HG03571 (cell line): ENCODE measurements around the gene THSD4.
"Not testable (repeated sequence)": the region's sequence is repeated elsewhere in the genome, so short reads cannot be mapped to it uniquely, and the experiment has no call there.

Experiments
- ATAC-seq: cut with Tn5 transposase; IDR thresholded peaks from one replicate; pipeline ENCODE4 v1.9.1; 2021; ENCODE audit not compliant: unreplicated experiment

The THSD4 gene

DNA sequence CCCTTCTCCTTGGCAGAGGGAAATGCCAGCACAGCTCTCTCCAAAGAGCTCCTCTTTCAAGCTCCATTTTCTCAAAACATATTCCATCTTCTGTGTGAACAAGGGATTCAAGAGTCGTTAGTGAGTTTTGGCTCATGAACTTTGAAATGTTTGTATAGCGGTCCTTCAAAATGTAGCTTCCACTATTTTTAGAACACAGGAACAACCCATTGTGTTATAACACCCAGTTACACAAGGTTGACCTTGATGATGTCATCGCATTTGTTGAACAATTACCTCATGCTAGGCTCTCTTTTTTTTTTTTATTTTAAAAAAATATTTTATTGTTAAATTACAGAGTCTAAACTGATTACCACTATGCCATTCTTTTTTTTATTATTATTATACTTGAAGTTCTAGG lies 251.7 kb downstream of the THSD4 start:
- no peak for ATAC-seq

DNA sequence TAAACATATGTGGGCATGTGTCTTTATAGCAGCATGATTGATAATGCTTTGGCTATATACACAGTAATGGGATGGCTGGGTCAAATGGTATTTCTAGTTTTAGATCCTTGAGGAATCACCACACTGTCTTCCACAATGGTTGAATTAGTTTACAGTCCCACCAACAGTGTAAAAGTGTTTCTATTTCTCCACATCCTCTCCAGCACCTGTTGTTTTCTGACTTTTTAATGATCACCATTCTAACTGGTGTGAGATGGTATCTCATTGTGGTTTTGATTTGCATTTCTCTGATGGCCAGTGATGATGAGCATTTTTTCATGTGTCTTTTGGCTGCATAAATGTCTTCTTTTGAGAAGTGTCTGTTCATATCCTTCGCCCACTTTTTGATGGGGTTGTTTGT lies 252.5 kb downstream of the THSD4 start:
- ATAC-seq, result not testable (repeated sequence)

DNA sequence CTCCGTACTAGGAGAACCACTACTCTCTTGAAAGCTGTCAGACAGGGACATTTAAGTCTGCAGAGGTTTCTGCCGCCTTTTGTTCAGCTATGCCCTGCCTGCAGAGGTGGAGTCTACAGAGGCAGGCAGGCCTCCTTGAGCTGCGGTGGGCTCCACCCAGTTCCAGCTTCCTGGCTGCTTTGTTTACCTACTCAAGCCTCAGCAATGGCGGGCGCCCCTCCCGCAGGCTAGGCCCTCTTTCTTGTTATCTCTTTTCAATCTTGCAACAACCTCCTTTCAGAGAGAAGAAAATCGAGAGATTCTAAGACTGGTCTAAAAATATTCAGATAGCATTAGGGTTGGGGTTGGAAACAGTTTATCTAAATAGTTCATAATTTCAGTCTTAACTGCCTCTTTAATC lies 257.5 kb downstream of the THSD4 start:
- ATAC-seq, result not testable (repeated sequence)

DNA sequence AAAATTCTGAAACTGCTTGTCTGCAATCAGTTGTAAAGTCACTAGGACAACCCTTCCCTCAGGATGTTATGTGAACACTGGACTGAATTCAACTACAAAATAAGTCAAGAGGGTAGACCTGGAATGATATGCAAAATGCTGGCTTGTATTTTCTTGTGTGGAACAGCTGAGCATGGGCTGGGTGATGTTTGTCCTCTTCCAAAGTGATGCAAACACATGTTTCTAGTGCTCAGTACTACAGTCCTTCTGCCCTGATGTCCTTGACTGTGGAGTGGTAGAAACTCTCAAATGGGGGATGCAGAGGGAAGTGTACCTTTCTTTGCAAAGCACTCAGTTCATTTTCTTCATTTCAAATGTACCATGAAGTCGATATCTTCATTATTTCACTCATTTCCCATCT lies 258.6 kb downstream of the THSD4 start:
- no peak for ATAC-seq

DNA sequence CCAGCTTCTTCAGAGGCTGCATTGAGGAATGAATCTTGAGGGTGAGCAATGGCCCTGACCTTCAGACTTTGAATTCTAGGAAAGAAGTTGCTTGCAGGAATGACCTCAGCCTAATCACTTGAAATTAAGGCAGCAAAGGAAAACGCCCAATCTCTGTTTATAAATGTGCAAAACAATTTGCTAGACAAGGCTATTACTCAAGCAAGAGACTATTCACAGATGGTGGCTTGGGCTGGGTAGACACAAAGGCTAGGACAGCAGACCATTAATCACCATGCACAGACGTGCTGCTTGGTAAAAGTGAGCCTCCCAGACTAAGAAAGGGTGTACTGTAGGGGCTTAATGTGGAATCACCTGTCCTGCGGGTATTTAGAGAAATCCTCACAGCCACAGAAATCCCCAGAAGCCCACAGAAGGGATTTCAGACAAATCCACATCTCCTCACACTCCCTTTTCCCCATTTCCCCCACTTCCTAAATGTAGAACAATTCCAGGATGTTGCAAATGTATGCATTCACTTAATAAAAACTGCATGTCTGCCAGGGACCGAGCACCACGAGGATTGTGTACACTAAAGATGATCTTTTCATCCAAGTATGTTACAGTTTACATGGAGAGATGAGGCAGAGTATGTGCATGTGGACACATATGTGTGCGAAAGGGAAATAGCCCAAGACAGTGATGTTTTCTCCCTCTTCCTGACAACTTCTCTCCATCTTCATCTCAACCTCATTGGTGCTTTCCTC lies 259.5 kb downstream of the THSD4 start:
- no peak for ATAC-seq

DNA sequence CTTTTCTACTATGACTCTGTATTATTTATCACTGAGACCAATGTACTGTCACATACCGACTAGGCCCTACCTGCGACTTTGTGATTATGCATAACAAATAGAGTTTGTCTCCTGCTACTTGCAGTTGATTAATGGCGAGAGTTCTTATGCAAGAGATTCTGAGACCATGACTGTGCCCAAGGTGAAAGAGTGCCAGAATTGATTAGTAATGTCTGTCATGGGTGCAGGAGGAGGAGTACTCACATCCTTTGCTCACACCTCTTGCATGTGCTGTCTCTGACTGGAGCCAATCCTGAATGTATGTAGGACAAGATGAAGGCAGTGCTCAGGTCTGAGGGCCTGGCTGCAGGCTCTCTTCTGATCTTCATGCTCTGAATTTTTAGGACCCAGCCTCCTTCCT lies 260.7 kb downstream of the THSD4 start:
- no peak for ATAC-seq

DNA sequence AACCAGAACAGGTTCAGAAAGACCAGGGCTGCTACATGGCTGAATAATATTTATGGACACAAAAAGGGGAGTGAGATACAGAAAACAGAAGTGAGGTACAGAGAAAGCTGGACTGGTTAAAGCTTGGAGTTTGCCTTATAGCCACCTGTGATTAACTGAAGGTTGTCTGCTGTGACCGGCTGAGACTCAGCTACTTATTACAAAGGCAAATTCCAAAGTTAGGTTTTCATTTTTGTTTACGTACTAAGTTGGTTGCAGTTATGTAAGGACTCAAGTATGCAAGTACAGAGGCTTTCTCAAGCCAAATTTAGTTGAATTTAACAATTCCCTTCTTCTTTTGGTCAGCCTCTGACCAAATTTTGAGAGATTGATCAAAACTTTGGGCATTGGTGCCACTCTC lies 264.6 kb downstream of the THSD4 start:
- no peak for ATAC-seq

DNA sequence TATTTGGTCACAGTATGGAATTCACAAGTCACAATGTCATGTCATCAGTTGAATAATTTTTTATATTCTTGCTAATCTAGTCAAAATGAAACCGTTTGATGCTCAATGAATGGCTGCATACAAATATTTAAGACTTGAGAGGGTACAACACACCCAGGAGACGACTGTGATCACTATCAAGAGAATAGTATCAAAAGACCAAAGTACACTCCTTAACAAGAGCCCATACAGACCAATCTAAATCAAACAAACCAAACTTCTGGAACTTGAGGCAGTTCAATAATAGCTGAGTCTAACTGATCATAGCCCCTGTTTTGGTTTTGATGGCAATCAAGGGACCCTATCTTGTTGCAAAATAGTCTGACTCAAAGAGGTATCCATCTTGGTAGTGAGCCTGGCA lies 265.1 kb downstream of the THSD4 start:
- no peak for ATAC-seq

DNA sequence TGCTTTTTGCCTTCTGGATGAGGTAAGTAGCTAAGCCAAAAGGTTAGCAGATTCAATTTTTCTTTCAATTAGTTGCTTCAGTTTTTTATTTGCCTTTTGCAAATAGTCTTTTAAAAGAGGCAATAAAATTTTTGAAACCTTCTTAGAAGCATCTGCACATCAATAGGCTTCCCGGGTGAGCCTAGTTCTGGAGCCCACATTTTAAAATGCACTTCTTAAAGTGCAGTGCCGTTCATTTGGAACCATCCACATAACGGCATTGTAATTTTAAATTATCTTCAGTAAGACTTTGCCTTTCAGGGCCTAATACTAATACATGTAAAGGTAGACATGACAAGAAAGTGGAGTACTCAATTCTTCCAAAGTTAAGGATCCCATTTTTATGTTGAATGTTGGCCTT lies 269.2 kb downstream of the THSD4 start:
- no peak for ATAC-seq

DNA sequence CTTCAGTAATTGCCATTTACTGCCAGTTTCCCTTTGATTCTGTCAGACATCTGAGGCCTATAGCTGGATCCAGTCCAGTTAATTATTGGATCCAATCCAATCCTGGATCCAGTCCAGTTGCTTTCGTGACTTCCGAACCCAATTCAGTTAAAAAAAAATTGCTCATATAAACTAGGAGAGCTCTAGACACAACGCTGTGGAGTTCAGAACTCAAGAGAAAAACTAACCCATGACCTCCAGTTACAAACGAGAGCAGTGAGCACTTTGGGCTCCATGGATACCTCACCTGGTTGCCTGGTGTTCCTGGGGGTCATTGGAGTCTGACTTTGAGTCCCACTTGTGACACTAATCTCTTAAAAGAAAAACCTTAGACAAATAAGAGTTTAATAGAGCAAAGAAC lies 269.8 kb downstream of the THSD4 start:
- ATAC-seq, result no peak

DNA sequence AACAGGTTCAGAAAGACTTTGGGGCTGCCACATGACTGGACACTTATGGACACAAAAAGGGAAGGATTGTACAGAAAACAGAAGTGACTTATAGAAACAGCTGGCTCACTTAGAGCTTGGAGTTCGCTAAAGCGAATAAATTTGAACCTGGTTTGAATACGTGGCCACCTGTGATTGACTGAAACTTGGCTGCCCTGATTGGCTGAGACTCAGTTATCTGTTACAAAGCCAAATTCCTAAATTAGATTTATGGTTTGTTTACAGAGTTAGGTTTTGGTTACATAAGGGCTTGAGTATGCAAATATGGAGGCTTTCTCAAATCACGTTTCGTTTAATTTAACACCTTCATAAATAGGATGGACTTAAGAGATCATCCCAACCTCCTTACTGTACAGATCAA lies 270.2 kb downstream of the THSD4 start:
- no peak for ATAC-seq

DNA sequence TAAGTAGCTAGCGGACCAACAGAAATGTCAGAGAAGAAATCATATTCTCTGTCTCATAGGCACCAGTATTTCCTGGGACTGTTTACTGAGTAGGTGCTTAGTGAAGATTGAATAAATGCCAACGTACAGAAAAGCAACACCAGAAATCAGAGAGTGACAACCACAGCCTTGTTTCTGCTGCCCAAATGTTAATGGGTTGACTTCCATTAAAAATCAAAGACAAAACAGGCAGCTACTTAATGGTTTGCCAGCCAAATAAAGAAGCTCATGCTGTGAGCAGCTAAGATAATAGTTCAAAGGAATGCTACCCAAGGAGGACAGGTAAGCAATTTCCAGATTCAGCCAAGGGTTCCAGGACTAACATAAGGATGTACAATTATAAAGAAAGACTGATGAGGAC lies 270.7 kb downstream of the THSD4 start:
- no peak for ATAC-seq

DNA sequence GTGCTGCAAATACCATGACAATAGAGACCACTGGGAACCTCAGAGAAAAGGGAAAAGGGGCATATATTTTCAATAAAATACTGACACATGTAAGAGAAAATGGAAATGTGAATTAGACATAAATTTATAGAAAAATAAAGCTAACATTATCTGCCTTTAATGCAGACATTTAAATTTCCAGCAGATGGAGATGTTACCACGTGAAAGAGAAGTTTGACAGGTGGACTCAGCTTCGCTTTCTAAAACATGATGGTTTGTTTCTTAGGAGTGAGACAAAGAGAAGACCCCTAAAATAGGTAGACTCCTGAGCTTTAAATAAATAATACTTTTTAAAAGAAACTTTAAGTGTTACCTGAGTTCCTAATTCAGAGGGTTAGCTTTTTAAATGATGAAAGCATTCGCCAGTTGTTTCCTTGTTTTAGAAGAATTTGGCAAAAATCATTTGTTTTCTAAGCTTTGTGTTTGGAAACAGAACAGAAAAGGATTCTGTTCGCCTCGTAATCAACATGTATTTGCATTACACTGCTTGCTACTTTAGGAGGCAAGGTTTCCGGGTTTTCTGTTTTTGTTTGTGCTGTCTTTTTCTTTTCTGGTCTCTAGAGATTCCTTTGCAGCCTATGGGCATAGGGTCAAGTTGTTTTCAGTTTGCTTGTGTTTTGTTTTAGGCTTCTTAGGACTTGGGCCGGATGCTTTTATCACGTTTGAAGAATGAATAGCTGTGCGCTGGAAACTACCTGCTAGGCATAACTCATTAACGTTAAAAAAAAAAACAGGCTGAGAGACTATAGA lies 271.4 kb downstream of the THSD4 start:
- no peak for ATAC-seq

DNA sequence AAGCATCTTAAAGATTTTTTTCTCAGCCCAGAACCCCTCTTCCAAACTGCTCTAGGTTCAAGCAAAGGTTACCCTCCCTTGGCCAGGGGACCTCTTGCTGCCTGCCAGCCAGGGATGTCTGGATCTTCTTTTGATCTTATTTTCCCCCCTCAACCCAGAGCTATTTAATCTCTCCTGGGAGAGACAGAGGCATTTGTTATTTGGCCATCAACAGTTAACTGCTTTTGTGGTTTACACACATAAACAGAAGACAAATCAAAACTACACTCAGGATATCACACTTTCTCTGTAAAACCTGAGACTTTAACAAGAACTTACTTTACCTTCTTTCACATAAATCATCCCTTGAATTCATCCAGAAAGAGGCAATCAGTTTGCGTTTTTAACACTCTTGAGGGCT lies 272.5 kb downstream of the THSD4 start:
- ATAC-seq, result no peak

DNA sequence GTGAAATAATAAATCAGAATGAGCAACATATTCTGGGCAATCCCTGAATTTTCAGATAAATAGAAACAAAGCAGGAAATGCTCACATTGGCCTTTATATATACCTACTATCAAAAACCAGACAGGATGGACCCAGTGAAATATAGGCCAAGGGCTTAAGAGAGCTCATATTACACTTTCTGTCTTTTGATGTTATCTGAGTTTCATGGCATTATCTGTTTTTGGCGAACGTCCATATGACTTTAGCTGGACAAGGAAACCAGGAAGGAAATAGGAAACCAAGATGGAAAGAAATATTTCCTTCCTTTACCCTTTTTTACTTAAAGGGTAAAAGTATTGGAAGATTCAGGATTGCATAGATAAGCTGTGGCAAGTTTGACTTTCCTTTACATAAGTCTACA lies 274.8 kb downstream of the THSD4 start:
- ATAC-seq, result no peak

DNA sequence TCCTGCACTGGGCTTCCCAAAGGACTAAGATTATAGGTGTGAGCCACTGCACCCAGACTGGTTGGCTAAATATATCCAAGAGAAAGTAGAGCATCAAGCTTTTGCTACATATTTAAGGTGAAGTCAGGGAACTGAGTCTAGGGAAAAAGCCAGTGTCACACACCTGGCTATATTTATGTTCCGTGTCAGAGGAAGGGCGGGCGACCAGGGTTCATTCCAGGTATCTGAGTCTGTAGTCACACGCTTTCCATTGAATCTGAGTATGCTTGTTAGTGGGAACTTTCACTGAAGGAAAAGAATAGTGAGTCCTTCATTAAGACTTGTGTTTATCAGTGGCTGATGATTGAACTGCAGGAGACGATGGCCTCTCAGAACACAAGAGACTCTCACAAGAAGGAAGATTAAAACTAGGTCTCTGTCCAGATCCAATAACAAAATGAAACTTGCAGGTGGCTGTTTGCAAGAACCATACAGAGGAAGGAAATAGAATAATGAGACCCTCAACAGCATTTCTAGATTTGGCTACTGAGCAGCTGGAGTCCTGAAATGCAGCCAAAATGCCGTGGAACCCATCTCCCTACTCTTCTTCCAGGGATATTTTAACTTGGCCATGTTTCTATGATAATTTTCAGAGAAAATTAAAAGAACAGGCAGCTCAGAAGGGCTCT lies 276.3 kb downstream of the THSD4 start:
- no peak for ATAC-seq

DNA sequence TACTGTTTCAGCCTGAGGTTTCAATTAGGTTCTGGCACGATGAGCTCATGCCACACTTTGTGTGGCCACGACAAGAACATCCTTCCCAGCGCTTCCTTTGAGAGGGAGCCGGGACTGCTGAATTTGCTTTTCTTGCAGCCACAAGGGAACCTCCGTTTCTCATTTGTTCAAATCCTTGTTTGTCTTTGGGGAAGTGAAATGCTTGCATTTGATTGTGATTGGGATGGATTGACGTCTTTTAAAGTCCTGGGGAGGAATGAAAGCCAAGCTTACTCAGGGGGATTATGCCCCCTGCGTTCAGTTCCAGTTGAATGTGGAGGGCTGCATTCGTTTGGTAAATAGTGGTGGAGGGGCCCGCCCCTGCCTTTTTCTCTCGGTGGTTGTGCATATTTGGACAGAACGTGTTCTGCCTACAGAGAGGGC lies 277.6 kb downstream of the THSD4 start:
- no peak for ATAC-seq

DNA sequence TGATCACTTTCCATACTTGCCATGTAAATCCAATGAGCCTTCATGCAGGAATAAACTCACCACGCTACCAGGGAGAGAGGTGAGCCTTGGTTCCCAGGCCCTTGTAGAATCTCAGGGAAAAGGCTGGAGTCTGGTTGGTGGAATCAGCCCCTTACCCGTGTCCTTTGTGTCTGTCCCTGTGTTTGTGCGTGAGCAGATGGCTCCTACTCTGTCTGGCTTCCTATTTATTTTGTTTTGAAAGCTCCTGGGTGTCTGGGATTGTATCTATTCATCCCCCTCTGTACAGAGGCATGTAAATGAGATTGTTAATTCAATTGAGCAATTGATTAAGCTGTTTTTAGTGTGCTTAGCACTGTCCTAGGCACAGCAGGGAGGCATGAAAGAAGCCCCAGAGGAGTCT lies 278.1 kb downstream of the THSD4 start:
- no peak for ATAC-seq

DNA sequence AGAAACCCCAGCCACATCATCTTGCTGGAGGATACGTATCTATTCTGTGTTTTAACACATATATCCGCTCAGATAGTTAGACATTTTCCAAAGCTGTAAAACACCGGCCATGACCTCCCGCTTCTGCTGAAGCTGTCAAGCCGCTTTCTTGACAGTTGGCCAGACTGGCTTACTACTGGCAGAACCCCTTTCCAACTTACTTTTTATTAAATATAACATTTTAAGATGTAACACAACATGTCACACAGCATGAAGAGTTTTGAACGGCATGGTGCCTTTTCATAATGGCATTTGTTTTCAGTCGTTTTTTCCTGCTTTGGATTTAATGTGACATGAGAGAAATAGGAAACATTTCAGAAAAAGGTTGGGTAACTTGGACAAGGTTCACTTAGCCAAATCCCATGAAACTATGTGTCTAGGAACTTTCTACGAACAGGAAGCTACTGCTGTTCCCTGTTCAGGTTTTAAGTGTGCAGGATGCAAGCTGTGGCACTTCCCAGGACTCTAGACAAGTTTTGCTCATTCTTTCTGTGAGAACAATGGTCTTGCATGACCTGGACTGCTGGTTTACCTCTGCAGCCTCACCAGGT lies 281.4 kb downstream of the THSD4 start:
- no peak for ATAC-seq

DNA sequence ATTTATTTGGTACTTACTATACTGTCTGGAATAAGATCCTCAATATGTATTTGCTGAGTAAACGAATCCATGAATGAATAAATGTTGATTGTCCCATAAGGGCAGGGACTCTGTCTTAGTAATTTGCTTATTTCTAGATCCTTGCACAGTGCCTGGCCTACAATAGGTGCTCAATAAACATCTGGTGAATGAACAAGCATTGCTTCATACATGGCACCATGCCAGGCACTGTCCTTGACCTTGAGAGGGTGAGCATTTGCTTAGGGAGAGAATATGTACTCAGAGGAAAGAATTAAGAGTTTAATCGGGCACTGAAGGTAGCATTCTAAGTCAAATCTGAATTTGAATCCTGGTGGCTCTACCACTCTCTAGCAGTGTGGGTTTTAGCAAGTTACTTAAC lies 282.1 kb downstream of the THSD4 start:
- no peak for ATAC-seq

DNA sequence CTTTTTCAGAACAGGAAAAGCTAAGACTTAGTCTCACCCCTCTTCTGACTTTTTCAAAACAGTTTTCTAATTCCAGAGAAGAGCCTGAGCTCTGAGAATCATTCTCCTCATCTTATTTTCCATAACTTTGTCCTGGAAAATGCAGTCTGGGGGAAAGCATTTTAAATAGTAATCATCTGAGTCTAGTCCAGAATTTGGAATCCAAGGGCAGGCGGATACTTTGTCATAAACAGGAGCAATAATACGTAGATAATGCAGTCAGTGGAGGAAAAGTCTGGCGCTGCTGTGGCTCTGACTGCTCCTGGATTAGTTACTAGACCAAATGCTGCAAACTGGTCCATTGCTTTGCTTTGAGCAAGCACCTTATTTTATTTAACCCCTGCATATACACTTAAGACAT lies 285.0 kb downstream of the THSD4 start:
- no peak for ATAC-seq

DNA sequence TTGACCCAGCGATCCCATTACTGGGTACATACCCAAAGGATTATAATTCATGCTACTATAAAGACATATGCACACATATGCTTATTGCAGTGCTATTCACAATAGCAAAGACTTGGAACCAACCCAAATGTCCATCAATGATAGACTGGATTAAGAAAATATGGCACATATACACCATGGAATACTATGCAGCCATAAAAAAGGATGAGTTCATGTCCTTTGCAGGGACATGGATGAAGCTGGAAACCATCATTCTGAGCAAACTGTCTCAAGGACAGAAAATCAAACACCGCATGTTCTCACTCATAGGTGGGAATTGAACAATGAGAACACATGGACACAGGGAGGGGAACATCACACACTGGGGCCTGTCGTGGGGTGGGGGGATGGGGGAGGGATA lies 286.5 kb downstream of the THSD4 start:
- not testable (repeated sequence) for ATAC-seq
